ENCODE results near the gene CLCNKB.
A peak's percentile ranks its signal among the peaks of the same experiment; 100 is the strongest.

Gene CLCNKB

DNA sequence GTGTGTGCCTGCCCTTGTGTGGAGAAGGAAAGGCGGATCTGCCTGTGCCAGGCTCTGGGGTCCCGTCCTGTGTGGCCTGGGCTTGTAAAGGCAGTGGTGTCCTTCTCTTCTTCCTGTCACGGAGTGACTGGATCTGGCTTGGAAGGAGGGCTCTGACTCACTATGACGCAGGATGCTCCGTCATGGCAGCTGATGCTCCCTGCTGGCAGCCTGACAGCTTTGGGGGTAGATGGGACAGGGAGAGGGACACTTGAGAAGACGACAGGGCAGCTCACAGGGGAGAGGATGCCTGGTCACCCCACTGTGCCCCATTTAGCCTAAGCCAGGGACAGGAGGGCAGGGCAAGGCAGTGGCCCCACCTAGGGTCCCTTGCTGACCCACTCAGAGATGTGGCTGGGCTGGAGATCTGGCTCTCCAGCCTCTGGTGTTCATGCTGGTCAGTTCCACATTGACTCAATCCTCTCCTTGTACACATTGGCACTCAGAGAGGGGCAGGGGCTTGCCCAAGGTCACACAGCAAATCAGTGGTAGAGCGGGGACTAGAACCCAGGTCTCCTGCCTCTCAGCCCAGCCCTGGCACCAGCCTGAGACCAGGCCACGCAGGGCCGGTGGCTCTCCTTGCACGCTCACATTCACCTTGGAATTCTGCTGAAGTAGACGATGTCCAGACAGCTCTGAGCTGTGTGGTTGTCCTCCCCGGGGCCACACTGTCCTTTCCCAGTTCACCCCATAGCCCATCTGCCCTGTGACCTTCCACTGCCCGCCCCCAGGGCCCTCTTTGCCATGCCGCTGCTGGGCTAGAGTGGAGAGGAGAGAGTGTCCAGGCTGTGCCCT is 32.7 kb downstream of the CLCNKB start:
- no peak for DNase-seq (ENCODE audit: low spot score)

DNA sequence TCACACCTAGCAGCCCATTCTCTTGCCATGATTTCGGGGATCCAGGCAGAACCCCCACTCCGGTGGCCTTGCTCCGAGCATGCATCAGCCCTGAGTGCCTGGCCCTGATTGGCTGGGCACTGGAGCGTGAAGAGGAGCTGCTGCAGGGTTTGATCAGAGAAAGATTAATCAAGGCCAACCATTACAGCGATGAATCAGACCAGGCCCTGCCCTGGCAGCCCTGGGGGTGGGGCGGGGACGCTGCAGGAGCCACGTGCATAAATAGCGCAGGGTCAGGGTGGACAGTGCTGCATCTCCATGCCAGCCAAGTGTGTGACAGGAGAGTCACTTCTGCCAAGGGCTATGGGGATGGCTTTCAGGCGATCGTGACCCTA is 33.3 kb downstream of the CLCNKB start:
- DNase-seq (ENCODE audit: low spot score), result no peak

DNA sequence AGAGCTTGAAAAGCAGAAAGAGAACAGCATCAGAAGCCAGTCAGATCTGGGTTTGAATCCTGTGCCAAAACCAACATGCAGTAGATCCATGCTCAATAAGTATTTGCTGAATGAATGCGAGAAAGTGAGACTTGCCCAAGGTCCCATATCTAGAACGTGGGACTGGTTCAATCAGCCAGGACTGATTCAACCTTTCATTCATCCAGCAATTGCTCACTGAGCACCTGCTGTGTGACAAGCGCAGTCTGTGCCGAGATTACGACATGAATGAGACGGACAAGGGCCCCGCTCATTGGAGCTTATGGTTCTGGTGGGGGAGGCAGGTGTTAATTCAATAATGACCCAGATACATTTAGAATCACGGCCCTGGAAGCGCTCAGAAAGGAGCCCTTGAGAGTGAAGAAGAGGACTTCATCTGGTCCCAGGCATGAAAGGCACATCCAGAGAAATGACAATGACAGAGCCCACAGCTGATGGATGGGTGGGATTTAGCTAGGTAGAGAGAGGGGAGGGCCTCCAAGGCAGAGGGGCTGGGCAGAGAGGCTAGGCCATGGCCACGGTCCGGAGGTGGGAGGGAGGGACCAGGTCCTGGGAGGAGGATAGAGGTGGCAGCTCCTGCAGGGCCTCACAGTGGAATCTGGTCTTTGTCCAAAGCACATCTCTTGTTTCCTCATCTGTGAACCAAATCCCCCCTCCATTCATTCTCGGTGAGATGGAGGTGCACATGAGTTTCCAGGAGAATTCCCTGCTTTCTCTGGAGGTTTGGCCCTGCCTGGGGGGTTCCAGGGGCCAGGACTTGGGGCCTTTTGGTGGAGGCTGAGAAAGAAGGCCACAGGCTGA is 34.0 kb downstream of the CLCNKB start:
- DNase-seq (ENCODE audit: low spot score), result no peak

DNA sequence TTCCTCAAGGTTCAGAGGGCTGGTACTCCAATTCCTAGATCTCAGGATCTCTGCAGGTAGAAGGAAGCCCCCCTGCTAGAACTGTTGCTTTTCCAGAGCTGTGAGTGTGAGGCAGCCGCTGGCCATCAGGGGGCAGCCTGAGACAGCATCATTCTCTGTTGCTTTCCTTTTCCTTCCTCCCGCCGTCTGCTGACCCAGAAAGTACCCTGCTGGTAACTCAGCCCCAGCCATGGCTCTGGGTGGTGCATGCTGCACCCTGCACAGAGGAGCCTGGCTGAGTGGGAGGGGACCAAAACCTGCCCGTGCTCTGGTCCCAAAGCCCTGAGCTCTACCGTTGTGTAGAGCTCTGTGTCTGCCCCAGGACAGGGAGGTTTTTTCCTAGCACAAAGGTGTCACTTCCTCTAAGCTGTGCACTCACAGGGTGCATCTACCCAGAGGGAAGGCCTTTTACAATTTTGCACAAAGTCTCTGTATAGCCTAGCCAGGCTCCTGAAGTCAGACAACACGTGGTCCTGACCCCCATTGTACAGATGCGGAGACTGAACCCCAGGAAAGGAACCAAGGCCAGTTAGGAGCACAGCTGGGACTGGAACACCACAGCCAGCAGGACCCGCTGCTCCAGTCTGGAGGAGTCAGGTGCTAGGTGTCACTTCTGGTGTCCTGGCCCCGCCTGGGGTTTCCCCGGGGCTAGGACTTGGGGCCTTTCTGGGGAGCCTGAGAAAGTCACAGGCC is 35.5 kb downstream of the CLCNKB start:
- peak; percentile 71 for DNase-seq (ENCODE audit: low spot score)

DNA sequence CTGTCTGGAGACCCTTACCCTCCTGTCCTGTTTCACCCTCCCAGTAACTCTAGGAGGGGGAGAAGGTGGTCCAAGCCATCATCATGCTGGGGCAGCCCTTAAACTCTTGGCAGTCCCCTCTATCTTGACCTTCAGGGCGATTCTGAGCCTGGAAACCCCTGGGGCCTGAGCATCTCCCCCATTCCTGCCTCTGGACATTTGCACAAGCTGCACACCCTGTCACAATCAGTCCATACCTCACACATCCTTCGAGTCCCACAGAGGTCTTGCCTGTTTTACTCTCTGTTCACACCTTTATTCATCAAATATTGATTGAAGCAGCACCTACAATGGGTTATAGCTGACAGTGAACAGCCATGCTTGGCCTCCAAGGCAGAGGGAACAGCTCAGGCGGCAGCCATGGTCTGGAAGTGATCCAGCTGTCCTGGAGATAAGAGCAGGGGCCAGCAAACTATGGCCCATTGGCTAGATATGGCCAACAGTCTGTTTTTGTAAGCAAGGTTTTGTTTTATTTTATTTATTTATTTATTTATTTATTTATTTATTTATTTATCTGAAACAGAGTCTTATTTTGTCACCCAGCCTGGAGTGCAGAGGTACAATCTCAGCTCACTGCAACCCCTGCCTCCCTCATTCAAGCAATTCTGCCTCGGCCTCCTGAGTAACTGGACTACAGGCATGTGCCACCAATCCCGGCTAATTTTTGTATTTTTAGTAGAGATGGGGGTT is 37.0 kb downstream of the CLCNKB start:
- no peak for DNase-seq (ENCODE audit: low spot score)

DNA sequence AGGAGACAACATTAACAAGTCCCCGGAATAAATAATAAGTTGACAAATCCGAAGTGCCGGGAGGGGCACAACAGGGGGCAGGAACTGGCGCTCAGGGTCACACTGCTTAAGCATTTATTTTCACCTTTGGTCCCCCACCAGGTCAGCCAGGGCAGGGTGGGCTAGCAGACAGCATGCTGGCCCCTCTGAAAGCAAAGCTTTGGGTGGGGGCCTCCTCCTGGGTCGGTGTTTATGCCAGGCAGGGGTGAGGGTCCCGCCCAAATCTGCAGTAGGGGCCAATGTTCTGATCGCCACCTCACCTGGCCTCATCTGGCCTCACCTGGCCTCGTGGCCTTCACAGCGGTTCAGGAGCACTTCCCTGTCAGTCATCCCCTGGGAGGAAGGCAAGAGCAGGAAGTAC is 38.1 kb downstream of the CLCNKB start:
- no peak for DNase-seq (ENCODE audit: low spot score)

DNA sequence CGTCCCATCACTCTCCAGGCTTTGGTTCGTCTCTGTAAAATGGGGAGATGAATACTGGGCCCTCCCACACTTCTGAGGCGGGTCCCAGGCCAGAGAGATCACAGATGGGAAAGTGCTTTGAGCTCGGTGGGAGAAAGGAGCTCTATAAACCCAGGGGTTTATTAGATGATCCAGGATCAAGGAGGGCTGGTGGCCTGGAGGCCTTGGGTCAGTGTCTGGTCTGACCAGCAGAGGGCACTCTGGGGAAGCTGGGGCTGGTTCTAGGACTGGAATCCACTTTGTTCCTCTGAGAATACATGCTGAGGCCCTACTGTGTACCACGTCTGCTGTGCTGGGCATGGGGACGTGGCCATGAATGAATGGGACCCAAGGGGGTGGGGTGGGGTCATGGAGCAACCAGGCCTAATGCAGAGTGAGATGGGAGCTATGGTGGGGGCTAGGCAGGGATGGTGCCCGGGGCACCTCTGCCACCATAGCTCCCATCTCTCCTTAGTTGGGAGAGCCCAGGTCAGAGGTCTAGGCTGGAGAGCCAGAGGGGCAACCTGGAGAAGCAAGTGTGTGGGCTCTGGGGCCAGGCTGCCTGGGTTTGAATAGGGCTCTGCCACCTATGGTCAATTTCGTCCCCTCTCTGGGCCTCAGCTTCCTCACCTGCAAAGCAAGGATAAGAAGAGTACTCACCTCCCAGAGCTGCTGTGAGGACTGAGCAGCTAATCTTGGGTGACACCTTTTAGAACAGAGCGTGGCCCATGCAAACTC is 38.9 kb downstream of the CLCNKB start:
- peak; percentile 63 for DNase-seq (ENCODE audit: low spot score)

DNA sequence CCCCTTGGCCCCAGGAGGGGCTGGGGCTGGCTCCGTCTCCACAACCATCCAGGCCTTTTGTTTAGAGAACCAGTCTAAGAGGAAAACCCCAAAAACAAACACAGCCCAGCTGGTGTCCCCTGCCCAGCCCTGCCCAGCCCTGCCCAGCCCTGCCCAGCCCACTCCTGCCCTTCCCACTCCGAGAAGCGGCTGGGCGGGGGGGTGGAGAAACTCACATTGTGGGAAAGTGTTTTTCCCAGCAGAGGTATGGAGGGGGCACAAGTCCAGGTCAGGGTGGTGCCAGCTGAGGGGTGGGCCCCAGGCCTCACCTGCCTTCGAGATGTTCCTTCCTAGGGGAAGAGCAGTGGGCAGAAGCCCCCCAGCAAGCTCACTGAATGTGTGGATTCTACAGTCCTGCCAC is 39.9 kb downstream of the CLCNKB start:
- DNase-seq (ENCODE audit: low spot score), result no peak

DNA sequence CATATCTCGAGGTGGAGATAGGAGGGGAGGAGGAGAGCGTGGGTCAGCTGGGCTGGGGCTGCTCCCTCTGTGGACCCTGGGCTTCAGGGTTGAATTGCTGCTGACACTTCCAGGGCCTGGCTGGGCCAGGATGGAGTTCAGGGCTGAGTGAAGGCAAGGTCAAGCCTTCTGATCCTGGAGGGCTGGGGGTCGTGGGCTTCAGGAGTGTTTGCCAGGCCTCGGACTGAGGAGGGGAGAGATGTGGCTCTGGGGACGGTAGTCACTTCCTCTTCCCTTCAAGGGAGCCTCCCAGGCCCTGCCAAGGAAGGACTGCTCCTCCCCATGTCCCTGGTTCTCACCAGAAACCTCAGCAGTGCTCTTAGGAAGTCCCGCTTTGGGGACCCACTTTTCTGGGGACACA is 41.9 kb downstream of the CLCNKB start:
- DNase-seq (ENCODE audit: low spot score), result no peak

DNA sequence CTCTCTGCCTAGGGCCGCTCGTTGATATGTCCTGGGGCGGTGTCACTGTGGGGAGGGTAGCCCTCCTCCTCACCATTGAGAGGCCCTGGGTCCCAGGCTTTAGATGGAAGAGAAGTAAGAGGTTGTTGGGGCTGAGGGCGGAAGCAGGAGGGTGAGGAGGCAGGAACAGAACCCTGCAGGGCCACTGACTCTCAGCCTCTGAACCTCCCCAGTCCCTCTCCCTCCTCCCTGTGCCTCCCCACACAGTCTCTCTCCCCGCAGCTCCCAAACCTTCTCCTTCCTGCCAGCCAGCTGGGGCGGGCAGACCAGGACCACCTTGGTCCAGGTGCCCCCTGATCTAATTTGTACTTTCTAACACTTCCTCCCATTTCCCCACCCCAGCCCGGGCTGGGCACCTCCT is 44.2 kb downstream of the CLCNKB start:
- no peak for DNase-seq (ENCODE audit: low spot score)

DNA sequence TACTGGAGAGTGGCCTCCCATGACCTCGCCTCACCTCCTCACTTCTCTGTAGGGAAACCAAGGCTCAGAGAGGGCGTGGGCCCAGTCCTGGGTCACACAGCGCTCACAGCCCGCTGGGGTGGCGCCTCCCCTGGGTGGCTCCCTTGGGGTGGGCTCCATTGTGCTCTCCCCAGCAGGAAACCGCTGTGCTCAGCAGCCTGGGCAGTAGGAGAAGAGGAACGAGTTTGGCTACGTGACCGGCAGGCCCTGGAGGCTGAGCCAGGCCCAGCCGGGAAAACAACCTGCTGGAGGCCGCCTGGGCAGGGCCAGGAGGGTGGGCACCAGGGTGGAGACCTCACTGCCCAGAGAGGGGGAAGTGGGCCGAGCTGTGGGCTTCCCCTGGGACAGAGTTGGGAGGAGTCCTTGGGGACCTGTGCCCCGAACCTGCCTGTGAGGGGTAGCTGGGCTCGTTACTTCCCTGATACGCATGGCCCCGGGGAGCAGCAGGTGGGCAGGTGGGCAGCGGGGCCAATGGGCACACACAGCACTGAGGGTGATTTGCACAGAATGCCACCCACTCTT is 44.8 kb downstream of the CLCNKB start:
- no peak for DNase-seq (ENCODE audit: low spot score)

DNA sequence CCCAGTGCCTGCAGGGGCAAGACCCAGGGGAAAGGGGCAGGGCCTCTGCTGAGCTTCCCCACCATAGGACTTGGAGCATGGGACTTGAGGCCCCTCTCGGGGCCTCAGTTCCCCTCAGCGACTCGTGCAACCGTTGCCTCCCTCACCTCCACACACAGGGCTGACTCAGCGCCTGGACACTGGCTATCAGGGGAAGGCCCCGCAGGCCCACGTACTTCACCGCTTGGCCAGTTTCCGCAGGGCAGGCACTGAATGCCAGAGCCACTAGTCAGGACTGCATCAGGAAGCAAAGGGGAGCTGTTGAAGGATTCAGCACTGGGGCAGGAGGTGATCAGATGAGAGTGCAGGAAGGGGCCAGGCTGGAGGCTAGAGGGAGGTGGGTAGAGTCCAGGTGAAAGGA is 45.4 kb downstream of the CLCNKB start:
- DNase-seq (ENCODE audit: low spot score), result no peak

DNA sequence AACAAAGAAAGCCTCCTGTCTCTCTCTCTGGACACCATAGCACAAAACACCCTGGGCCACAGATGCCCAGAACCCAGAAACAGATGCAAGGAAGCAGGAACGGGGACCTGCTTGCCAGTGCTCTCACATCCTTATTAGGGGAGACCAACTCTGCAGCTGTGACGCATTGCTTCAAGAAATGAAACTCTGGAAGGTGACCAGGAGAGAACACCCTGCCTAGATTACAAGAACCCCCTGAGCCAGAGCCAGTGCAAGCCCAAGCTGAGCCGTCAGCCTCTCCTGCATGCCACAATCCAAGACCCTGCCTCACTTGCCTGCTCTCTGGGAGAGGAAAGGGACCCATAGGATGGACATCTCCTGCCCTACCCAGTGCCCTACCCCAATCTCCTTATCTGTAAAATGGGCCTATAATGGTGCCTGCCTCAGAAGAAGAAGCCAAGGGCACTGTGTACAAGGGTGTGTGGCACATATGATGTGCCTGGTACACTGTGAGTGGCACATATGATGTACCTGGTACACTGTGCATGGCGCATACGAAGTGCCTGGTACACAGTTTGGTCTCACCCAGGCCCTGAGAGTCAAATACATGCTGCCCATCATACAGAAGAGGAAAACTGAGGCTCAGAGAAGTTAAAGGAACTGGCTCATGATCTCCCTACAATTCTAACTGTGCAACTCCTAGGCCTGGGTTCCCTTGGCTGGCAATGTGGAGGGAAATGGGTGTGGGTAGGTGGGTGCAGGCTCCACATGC is 46.7 kb downstream of the CLCNKB start:
- DNase-seq (ENCODE audit: low spot score), result no peak

DNA sequence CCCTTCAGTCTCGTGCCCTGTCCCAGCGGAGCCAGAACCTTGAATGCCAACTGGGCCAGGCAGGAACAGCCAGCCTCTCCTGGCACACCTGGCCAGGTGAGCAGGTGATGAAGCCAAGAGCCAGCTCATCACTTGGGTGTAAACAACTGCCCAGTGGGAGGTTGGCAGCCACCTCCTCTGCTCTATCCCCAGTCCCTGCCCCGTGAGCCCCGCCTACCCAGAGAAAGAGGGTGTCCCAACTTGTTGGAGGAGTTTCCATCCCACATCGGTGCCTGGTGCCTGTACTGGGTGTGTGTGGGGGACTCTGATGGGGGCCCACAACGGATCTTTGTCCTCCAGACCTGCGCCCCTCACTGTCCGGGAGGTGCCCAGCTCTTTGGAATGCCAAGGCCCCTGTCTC is 47.7 kb downstream of the CLCNKB start:
- no peak for DNase-seq (ENCODE audit: low spot score)

DNA sequence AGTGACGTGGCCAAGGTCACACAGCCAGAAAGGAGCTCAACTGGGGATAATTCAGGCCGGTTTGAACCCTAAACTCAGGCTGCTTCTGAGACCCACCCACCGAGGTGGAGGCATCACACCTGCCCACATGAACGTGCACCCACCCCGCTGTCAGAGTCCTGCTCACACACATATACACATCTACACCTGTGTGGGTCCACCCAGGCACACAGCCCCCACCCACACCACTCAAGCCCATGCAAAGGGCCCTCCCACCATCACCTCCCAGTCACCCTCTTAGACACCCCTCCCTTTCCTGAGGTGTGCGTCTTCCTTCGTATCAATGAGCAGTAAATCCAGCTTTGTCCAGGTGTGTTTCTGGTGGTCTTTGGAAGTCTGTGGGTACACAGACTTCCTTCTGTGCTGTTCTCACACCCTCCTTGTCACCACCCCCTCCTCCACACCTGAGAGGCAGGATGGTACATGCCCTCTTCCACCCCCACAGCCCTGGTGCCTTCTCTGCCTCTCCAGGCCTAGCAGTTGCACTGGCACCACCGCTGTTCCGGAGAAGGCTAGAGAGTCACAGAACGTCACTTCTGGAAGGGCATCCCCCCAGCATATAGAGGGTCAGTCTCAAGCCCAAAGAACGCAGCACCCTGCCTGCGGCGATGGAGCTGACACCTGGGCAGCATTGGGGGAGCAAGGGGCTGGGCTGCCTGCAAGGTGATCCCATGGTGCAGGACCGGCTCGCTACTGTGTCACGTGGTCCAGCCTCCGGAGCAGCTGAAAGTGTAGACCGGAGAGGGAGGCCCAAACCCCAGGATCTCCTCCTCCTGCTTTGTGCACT is 48.7 kb downstream of the CLCNKB start:
- no peak for DNase-seq (ENCODE audit: low spot score)

DNA sequence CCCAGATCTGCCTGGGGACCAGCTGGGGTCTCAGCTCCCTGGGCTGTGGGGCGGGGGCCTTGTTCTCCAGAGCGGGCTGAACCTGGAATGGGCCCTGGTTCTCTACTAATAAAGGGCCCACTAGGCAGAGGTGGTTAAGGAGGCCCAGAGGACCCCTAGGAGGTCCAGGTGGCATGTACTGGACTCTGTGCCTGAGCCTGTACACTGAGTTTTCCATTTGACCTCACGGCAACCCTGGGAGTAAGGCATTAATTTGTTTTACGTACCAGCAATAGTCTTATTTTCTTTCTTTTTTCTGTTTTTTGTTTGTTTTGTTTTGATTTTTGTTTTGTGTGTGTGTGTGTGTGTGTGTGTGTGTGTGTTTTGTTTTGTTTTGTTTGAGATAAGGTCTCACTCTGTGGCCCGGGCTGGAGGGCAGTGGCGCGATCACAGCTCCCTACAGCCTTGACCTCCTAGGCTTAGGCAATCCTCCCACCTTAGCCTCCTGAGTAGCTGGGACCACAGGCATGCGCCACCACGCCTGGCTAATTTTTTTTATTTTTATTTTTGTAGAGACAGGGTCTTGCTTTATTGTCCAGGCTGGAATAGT is 49.4 kb downstream of the CLCNKB start:
- DNase-seq (ENCODE audit: low spot score), result no peak

DNA sequence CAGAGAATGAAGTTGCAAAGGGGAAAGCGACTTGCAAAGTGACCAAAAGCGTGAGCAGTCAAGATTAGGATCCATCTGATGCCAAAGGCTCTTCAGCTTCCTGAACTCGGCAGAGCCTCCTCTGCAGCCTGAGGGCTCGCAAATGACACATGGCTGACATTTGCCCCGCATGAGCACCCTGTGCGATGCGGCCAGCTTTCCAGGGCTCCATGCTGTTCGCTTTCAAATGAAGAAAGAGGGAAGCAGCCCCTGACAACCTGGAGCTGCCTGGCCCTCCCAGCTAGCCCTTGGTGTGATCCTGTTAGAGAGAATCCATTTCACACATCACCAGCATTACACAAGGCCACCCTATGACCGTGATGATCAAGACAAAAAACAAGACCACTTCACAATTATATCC is 50.0 kb downstream of the CLCNKB start:
- DNase-seq (ENCODE audit: low spot score), result no peak

DNA sequence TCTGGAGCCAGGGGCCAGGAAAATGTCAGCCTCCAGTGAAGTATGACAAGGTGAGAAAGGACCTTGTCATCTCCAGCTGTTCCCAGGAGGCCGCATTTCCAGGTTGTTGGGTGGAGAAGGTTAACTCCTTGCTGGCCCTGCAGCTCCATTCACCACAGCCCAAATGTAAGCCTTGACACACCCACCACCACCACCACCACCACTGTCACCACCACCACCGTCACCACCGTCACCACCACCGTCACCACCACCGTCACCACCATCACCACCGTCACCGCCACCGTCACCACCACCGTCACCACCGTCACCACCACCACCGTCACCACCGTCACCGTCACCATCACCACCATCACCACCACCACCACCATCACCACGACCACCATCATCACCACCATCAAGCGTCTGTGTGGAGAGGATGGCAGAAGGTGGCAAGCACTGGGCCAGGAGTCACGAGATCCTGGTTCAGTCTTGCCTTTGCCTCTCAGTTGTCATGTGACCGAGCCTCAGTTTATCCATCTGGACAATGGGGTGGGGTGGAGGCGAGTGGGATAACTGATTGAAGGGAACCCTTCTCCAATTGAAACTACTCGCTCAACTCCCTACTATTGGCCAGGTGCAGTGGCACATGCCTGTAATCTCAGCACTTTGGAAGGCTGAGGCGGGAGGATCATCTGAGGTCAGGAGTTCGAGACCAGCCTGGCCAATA is 51.0 kb downstream of the CLCNKB start:
- no peak for DNase-seq (ENCODE audit: low spot score)
